HG03378 (cell line): ENCODE data around the gene TTC13.

ENCODE experiments used
- ATAC-seq: cut with Tn5 transposase; IDR thresholded peaks from one replicate; pipeline ENCODE4 v1.9.1; 2021; ENCODE audit warnings: mild to moderate bottlenecking, moderate library complexity; ENCODE audit not compliant: unreplicated experiment

The TTC13 gene

GRCh38 chr1:230907472-230908205 lies 71.0 kb downstream of the TTC13 start:
- no peak for ATAC-seq

GRCh38 chr1:230906226-230906625 lies 72.4 kb downstream of the TTC13 start:
- no peak for ATAC-seq

- ATAC-seq: no peak
Measured at GRCh38 chr1:230905733-230906132, 72.9 kb downstream of the TTC13 start.

DNA sequence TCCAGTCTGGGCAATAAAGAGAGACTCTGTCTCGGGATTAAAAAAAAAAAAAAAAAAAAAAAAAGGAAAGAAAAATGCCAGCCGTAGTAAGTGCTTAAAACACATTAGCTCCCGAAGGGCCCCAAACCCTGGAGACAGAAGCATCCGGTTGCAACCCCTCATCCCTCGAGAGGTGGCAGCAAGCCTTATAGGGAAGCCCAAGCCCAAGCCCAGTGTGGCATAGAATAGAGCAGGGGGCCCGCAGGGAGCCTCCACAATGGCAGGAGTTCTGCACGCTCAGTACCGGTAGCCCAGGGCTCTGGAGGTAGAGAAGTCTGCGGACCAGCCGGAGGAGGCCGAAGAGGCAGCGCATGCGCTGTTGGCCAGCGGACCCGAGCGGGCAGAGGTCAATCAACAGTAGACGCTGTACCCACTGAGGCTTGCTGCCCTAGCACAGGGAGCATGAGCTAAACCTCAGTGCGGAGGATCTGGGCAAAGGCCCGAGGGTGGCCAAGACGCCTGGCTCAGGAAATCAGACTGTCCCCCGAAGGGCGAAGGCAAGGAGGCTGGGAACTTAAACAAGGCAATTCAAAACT lies 76.2 kb downstream of the TTC13 start:
- no peak for ATAC-seq

DNA sequence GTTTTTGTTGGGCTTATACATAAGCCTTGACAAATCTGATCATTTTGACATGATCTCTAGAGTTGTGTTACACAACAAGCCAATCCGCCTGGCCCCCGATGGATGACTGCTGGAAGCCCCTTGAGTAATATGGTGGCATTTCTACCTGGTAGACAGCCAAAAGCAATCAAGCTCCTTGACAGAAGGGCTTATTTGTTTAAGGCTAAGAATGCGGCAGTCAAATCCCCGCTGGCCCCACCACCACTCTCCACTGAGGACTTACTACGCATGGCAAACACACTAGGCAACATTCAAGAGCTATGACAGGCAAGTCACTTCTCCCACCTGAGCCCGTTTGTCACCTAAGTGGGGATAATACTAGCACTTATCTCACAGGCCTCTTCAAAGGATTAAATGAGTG lies 77.0 kb downstream of the TTC13 start:
- ATAC-seq: no peak

DNA sequence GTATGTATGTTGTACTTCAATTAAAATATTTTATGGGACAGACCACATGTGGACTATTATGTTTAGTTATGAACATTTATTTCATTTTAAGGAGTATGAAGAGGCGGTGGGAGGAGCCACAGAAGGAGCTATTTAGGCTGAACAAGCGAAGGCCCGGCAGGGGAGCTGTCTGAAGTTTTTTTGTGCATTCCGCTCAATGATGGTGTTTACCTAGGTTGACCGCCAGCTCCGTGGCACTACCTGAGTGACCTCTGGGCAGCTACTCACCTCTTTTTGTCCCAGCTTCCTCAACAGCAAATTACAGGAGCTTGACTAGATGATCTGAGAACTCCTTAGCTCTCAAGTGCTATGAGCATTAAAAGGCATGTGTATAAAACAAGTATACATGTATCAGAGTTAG lies 77.7 kb downstream of the TTC13 start:
- ATAC-seq: no peak

- ATAC-seq: no peak
Measured at GRCh38 chr1:230899841-230900251, 78.8 kb downstream of the TTC13 start.

GRCh38 chr1:230898748-230899147 lies 79.9 kb downstream of the TTC13 start:
- no peak for ATAC-seq

DNA sequence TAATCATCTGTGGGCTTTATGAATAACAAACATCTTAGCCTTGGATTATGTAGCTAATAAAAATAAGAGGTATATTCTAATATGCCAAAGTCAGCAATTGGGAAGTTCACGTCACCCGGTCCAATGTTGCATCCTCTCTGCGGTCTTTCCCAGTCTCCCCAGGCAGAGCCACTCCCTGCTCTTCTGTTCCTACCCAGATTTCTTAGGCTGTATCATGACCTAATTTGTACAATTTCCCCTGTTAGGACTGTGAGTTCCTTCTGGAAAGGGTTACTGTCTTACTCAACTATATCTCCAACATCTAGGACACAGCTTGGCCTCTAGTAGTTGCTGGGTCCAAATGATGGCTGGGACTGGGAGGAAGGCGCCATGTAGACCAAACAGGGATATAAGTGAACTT lies 80.5 kb downstream of the TTC13 start:
- ATAC-seq: no peak

DNA sequence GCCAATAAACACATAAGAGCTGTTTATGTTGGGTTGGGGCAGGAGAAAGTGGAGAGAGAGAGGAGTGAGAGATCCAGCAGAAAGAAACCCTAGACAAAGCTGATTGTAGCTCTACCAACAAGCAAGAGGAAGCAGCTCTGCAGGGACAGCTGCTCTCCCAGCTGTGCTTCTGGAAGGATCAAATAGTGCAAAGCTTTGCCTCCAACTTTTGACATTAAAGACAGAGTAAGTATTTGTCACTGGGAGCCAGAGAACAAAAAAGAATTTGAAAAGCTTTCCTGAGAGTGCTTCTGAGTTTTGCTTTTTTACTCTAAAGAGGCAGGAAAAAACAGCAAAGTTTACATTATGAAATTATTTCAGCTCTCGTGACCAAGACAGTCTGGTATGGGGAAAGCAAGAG lies 81.9 kb downstream of the TTC13 start:
- no peak for ATAC-seq

DNA sequence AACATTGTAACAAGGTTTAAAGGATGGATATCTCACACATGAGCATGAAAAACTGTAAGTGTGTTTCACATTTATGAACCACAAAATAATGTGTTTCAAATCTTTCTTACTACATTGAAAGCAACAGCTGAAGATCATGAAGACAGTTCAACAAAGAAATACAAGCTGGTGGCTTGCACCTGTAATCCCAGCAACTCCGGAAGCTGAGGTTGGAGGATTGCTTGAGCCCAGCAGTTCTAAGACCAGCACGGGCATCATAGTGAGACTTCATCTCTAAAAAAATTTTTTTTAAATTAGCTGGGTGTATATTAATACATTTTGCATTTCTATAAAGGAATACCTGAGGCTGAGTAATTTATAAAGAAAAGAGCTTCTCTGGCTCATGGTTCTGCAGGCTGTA lies 83.2 kb downstream of the TTC13 start:
- ATAC-seq: no peak

GRCh38 chr1:230894664-230895063 lies 84.0 kb downstream of the TTC13 start:
- no peak for ATAC-seq

- no peak for ATAC-seq
Measured at GRCh38 chr1:230894032-230894431, 84.6 kb downstream of the TTC13 start.

- ATAC-seq: no peak
Measured at GRCh38 chr1:230892018-230892491, 86.6 kb downstream of the TTC13 start.

GRCh38 chr1:230891413-230891812 lies 87.2 kb downstream of the TTC13 start:
- ATAC-seq: no peak

- no peak for ATAC-seq
Measured at GRCh38 chr1:230884646-230885045, 94.0 kb downstream of the TTC13 start.

- ATAC-seq: no peak
Measured at GRCh38 chr1:230883967-230884366, 94.7 kb downstream of the TTC13 start.

GRCh38 chr1:230879778-230880177 lies 98.9 kb downstream of the TTC13 start:
- ATAC-seq: no peak

DNA sequence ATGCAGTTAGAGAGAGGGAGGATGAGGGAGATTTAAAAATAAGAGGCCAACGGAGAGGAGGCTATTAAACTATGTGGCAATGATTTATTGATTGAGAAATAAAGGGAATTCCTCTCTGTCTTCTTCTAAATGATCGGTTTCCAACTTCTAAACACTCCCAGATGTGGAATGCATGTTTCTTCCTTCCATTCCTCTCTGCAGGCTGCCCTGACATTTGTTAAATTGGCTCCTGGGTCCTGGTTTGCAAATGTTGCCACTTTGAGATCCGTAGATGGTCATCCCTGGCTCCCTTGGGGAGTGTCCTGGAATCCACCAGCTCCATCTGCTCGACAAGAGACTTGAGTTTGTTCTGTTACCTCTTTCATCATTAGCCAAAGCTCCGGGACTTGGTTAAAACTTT lies 100.1 kb downstream of the TTC13 start:
- ATAC-seq: no peak

GRCh38 chr1:230877924-230878590 lies 100.6 kb downstream of the TTC13 start:
- ATAC-seq: no peak

- no peak for ATAC-seq
Measured at GRCh38 chr1:230877146-230877923, 101.3 kb downstream of the TTC13 start.
